Stimulated activated CD4-positive, alpha-beta T cell treated with anti-CD3 and anti-CD28 coated beads, Interleukin-12 subunit alpha, Interleukin-12 subunit beta, amount 100 ng/mL, for 4 hours (primary cell): ENCODE data around the gene KRTAP6-1.

Experiments
- DNase-seq: peaks from one replicate; pipeline ENCODE4 v3.0.0-alpha.2; 2020

KRTAP6-1 gene, protein sequence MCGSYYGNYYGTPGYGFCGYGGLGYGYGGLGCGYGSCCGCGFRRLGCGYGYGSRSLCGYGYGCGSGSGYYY

DNA sequence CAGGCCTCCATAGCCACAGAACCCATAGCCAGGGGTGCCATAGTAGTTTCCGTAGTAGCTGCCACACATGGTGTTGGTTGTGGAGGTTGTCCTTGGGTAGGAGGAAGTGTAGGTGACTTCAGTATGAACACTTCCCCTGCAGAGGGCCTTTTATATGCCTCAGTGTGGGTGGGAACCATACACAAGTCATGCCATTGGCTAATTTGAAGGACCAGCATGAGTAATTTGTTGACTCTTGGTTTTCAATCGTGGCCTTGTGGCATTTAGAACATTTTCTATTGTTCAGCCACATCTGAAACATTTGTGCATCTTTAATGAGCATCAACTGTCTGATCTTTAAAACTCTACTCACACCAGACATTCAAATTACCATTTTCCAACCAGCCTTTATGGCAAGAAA, at the start of gene KRTAP6-1:
Gene KRTAP6-1 (minus strand): TSS at position 95 of the 400 bp plus-strand sequence. CDS start 26 bp downstream, at position 69.
- no peak for DNase-seq

DNA sequence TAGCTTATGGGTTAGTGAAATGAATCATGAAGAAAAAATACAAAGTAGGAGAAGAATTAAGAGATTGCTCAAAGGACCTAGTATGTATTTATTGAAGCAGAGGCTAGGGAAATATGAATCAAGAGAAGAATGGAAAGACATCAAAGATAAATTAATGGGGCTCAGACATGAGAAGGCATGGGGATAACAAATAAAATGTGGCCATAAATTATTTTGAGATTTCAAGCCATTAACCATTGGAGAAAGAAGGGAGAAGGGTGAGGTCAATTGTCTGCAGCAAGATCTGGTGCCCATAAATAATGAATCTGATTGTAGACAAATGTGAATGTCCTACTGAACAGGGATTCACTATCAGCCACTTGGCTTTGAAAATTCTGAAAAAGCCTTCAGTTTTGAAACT, 39.2 kb upstream of the KRTAP6-1 start:
- no peak for DNase-seq

DNA sequence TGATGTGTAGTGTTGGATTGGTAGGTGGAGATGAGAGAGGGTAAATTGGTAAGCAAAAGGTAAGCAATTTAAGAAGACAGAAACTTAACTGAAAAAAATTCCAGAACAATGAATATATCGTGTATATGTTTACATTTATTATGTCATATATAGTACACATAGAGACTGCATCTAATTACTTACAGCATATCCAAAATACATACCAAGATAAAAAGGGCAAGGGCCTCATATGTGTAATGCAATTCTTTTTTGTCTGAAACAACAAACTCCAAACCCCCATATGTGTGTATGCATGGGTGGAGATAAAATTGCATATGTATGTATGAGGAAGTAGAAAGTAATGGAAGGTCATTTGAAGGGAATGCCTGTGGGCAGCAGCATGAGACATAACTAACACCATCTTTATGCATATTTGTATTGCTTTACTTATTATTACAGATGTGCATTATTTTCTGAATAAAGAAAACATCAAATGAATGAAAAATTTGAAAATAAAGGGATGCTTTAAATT, 33.2 kb upstream of the KRTAP6-1 start:
- DNase-seq: no peak

DNA sequence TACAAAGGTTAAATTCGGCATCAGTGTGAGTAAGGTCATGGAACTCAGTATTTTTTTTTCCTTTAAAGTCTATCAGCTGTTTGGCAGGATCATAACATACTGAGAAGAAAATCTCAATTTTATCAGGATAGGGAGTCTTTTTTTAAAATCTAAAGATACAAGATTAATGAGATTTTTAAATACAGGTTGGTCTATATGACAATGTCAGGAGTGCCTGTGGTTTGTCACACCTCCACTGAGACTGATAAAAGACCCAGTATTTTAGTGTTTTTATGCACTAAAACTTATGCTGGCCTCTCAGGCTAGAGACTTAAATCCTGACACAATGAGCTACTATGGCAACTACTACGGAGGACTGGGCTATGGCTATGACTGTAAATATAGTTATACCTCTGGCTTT, 28.8 kb upstream of the KRTAP6-1 start, which contains the start of gene KRTAP20-3:
Gene KRTAP20-3 (plus strand): TSS at position 301 of the 400 bp plus-strand sequence.
- DNase-seq: no peak

DNA sequence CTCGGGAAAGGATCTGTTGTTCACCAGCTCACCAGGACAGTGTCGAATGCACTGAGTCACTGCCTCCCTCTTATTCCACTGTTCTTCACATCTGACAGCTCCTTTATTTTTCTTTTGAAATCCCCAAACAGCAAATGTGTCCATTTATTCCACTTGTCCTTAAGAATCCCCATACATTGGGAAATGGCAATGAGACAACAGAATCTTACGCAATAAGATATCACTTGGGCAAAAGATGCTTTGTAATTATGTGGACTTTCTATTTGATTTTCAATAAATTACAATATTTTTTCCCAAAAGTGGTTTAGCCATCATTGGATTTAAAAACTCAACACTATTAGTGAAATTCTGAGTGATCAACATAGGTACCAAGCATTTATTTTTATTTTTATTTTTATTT, 25.0 kb upstream of the KRTAP6-1 start:
- DNase-seq: no peak

DNA sequence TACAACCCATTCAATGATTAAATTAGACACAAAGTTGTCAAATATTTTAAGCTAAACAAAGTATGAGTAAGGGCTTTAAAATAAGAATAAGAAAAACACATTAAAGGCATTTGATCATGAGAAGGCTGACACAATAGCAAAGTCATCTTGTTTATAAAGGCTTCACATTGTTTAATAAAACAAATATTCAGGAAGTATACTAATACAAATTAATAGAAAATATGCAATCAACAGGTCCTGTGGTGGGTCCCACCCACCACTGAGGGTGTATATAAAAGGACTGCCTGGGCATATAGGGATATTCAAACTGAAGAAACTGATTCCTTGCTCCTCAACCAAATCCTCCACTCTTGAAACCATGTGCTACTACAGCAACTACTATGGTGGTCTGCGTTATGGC, 21.2 kb upstream of the KRTAP6-1 start, which contains the start of gene KRTAP20-2:
Gene KRTAP20-2 (plus strand): TSS at position 301 of the 400 bp plus-strand sequence. CDS start 58 bp downstream, at position 359.
- no peak for DNase-seq

DNA sequence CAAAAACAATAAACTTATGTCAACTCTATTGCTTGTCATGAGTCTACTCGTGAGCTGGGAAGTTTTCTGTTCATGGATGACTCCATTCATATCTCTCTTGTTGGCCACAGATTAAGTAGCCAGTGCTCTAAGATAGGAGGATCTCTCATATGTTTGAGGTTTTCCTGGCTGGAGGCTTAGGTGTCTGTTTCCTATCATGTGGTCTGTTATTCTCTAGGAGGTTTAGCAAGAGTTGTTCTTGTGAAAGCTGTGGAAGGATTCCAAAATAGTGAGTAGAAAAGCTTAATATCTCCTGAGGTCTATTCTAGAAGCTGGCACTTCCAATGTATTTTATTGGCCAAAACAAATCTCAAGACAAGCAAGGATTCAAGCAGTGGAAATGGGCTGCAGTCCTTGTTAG, 15.5 kb upstream of the KRTAP6-1 start:
- DNase-seq: no peak

DNA sequence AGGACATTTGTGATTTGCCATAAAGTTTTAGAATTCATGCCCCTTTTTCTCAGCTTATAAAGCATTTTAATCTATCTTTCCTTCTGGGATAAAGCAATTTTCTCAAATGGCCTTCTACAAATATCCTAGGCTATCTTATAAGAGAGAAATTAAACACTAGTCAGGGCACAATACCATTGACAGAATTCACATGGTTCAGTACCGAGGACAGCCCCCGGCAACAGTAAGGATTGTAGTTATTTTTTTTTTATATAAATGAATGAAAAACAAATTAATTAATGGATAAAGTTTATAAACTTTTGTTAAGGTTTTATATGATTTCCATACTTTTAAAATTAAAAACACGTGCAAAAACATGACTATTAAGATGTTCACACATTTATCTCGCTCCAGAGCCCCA, 14.4 kb upstream of the KRTAP6-1 start:
- no peak for DNase-seq

DNA sequence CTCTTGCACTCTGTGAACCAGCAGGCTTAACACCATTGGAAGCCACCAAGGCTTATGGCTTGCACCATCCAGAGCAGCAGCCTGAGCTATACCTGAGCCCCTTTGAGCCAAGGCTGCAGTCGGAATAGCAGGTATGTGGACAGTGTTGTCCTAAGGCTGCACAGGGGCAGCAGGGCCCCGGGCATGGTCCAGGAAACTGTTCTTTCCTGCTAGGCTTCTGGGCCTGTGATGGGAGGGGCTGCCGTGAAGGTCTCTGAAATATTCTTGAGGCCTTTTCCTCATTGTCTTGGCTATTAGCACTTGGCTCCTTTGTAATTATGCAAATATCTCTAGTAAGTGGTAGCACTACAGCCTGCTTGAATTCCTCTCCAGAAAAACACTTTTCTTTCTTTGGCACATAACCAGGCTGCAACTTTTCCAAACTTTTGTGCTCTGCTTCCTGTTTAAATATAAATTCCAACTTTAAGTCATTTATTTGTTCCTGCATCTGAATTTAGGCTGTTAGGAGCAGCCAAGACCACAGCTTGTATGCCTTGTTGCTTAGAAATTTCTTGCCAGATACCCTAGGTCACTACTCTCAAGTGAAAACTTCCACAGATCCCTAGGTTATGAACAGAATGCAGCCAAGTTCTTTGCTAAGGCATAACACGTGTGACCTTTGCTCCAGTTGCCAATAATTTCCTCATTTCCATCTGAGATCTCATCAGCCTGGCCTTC, 11.9 kb upstream of the KRTAP6-1 start:
- no peak for DNase-seq

DNA sequence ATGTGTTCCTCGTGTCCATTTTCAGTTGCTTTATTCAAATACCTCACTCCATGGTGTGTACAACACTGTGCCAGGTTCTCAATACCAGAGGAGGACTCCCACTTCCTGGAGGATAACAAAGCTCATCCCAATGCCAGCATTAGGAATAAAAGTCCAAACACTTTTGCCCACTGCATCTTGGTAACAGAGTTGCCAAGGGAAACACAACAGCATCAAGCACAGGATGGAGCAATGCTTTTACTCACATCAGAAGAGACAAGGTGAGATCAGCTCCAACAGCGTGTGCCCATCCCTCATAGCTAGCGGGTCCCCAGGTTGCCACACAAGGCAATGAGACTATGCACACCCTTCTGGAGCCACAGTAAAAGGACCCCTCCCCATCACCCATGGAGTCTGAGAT, 9.6 kb upstream of the KRTAP6-1 start:
- DNase-seq: no peak

DNA sequence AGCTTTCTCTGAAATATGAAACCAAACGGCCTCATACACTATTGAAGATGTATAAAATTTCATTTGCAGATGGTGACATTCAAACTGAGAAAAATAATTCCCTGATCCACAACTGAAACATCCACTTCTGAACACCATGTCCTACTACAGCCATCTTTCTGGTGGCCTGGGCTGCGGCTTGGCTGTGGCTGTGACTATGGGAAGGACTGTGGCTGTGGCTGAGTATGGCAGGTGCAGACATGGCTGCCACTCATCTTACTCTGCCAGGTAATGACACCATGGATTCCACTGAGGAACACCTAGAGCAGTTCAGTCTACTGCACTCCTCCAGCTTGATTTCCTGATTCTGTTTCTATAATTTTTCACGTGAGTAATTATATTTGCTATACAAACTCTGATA, 6.8 kb upstream of the KRTAP6-1 start, which contains the start of gene KRTAP20-4:
Gene KRTAP20-4 (plus strand): TSS at position 106 of the 400 bp plus-strand sequence.
- no peak for DNase-seq

DNA sequence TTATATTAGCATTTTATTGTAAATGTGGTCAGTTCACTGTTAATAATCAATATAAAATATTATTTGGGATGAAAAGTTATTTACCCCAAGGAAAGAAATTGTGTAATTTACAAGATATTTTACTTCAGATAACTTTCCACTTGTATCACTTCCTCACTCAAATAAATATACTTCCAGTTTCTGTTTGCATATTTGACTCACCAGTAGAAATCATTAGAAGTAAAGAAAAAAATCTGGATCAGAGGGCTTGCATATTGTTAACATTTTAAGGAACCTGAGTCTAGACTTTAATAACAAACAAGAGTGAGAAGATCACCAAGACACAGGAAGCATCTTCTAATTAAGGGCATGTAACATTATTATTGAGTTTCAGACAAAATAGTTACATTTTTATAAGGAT, 6.3 kb upstream of the KRTAP6-1 start:
- no peak for DNase-seq

DNA sequence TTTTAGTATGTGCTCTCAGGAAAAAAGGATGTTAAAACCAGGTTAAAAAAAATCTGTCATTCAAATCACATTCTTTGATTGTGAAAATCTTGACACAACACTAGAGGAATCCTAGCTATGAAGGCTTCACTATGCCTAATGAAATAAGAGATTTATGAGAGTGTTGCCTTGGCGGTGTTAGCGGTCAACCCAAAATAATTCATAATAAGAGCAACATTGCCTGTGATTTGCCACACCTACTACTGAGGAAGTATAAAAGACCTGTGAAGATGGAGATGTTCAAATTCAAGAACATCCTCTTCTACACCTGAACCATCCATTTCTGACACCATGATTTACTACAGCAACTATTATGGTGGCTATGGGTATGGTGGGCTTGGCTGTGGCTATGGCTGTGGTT, 2.4 kb upstream of the KRTAP6-1 start, which contains the start of gene KRTAP20-1:
Gene KRTAP20-1 (plus strand): TSS at position 301 of the 400 bp plus-strand sequence. CDS start 30 bp downstream, at position 331.
- no peak for DNase-seq

DNA sequence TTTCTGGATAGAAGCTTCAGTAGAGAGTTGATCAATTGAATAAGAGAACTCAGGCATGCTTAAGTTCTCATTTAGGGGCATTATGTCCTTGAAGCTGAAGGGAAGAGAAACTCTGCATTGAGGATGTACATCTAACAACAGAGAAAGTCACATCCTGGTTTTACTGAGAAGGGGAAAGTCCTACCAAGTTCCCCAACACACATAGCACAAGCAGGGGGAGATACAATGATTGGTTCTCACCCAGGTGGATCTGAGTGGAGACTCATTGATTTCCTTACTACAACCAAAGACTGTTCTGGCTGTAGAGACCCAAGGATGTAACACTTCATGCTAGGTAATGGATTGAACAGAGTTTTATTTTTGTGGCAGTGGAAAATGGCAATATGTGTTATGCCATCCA, 1.5 kb upstream of the KRTAP6-1 start:
- DNase-seq: no peak

DNA sequence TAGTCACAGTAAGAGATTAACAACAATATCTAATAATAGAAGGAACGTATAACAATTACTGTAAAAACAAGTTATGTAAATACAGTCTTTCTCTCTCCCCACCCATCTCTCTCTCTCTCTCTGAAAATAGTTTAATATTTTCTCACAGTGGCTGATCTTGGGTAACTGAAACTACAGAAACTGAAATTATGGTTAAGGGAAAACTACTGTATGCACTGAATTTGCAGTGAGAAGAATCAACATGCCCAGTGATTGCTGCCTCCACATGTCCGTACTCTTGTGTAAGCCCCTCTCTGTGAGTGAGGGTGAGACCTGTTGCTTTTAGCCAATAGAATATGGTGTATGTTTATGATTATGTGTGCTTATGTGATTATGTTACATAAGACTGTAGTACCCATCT, 1.6 kb downstream of the KRTAP6-1 start:
- DNase-seq: no peak

DNA sequence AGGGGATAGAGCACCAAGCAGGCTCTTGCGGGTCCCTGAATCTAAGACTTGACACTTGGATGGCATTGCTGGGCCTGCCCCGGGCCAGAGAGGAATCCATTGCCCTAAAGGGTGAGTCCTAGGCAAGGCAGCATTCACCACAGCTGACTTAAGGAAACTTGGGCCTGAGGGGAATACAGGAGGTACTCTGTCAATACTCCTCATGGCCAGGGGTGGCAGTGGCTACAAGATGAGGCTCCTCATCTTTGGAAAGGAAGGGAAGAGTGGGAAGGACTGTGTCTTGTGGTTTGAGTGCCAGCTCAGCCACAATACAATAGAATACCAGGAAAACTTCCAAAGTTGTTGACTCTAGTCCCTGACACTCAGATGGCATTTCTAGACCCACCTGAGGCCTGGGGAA, 7.8 kb downstream of the KRTAP6-1 start:
- no peak for DNase-seq

DNA sequence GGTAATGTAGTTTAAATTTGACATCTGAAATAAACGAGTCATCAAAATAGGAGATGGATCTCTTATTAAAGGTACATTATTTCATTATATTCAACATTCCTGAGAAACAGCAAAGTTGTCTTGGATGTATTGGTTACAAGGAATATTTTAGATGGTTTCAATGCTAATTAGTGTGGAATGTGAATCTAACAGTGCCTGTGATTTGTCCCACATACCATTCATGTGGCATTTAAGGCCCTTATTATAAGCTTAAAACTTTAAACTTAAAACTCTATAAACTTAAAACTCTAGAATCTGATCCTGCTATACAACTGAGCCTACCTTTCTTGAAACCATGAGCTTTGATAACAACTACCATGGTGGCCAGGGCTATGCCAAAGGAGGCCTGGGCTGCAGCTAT, 12.9 kb downstream of the KRTAP6-1 start, which contains the start of gene KRTAP22-1:
Gene KRTAP22-1 (plus strand): TSS at position 301 of the 400 bp plus-strand sequence.
- no peak for DNase-seq

DNA sequence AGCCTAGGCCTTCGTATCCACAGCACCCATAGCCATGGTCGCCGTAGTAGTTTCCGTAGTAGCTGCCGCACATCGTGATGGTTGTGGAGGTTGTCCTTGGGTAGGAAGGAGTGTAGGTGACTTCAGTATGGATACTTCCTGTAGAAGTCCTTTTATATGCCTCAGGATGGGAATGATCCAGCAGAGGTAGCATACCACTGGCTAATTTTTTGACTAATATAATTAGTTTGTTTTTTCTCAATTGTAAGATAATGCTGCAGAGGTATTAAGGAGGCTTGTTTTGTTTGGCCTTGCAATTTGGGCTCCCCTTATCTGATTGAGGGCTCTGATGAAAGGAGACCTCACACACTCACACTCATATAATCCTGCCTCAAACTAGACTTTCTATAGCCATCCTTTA, 14.9 kb downstream of the KRTAP6-1 start, which contains the start of gene KRTAP6-2:
Gene KRTAP6-2 (minus strand): TSS at position 101 of the 400 bp plus-strand sequence. CDS start 28 bp downstream, at position 73.
- DNase-seq: no peak

DNA sequence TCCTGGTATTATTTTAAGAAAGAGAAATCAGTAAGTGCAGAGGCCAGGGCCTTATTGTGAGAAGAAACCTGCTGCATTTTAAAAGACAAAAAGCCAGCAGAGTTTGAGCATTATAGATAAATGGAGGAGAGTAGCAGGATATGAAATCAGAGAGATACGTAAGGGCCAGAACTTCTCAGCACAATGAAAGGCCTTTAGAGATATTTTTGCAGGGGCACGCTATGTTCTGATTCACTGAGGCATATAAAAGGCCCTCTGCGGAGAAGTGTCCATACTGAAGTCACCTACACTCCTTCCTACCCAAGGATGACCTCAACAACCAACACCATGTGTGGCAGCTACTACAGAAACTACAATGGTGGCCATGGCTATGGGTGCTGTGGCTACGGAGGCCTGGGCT, 21.6 kb downstream of the KRTAP6-1 start, which contains the start of gene KRTAP6-3:
Gene KRTAP6-3 (plus strand): TSS at position 301 of the 400 bp plus-strand sequence. CDS start 6 bp downstream, at position 307.
- DNase-seq: no peak

DNA sequence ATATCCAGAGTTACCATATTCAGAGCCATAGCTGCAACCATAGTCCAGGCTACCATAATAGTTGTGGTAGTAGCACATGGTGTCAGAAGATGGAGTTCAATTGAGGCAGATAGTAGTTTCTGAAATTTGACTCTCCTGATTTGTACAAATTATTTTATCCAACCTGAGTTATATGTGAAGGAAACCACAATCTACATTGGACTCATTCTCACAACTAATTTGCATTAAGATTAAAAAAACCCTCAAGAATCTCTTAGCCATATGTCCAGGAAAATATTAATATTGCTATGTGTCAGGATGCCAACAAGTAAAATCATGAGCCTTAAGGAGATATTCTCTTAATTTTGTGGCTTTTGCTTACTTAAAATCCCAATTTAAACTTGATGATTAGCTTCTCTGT, 23.4 kb downstream of the KRTAP6-1 start, which contains the start of gene KRTAP22-2:
Gene KRTAP22-2 (minus strand): TSS at position 101 of the 400 bp plus-strand sequence.
- no peak for DNase-seq

DNA sequence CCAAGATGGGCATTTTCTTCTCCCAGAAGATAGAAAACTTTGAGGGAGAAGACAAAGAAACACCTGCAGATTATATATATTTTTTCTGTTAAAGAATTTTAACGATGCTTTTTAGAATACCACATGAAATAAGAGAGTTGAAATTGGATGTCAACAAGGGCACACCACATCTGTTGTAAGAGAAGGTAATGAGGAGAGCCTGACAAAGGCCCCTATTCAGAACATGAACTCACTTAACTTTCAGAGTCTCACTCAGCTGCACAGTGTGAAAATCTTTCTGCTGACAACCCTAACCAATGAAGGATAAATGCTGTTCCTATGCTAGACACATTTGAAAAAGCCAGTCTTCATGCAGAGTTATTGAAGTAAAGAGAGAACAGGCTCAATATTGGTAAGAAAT, 30.9 kb downstream of the KRTAP6-1 start:
- no peak for DNase-seq

DNA sequence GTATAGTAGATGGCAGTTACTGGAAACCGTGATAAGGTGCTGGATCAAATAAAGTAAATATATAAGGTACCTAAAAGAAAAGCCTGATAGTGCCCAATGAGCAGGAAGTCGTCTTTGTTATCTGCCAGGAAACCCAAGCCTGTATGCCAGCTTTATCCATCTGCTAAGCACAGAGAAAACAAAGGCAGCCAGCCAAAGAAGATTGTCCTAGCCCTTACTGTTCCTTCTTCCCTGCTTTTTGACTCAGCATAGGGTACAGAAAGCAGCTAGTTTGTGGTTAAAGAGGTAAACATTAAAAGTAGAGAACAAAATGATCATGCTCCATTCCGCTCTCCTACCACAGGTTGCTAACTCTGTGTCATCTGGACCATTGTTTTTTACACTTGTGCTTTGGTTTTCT, 33.6 kb downstream of the KRTAP6-1 start:
- DNase-seq: no peak

DNA sequence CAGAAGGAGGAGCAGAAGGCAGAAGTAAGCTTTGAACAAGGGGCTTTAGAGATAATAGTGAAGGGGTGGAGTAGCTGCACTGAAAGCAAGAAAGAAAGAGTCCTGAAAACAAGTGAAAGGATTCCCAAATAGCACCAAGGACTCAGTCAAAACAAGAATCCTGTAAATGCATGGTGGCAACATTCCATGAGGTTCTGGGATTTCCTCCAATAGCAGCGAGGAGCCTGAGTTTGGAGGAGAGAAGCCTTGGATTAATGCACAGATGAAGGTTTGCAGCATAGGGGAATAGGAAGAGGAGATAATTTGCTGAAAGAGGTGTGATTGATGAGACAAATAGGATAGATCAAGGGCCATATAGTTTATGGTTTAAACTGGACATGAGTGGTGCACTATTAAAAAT, 34.4 kb downstream of the KRTAP6-1 start:
- no peak for DNase-seq

DNA sequence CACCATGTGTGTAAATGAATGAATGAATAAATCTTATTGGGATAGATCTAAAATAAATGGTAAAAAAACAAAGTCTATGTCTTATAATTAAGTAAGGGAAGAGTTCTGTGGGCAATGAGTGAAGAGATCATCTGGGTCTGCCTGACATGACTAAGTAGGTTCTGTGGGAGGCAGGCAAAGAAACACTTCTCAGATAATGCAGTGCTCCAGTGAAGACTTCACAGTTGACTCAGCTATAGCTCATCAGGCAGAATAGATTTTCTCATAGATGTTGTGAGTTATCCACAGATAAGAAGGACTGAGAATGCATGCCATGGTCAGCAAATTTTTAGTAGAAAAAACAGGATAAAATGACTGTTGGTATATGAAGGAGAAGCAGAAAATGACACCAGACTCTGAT, 36.0 kb downstream of the KRTAP6-1 start:
- DNase-seq: no peak
